A549 (cell line): ENCODE data around the gene PKD2L1. TPM values are rescaled to one million over a fixed set of nuclear protein-coding genes. Genes with fewer than 3 reads are reported as not detected.

Experiments used
- ATAC-seq, 2 experiments: fragments of 200-7000 bp in 1 of 2; fragments of >200 bp in 1 of 2; cut with Nextera tagmentation in 1 of 2; cut with Tn5 transposase in 1 of 2; 3 replicates each; pipeline versions ENCODE4 v1.8.0 to v1.9.1; 2018 to 2020; ENCODE audit warnings: mild to moderate bottlenecking in 1 of 2, moderate library complexity in 1 of 2
- CTCF ChIA-PET: fragments of 300-600 bp; sonication (Branson Sonifier 250); formaldehyde crosslinking; extraction: SDS; loops from one replicate; lab custom pipeline; 2021; ENCODE audit warnings: antibody characterized with exemption, inconsistent platforms; lab: Yijun Ruan, JAX
- POLR2A ChIA-PET: fragments of 350-600 bp; formaldehyde crosslinking; extraction: SDS; loops from one replicate; lab custom pipeline; 2021; ENCODE audit warnings: antibody characterized with exemption, inconsistent platforms; lab: Yijun Ruan, JAX
- DNase-seq, 2 experiments: peaks; one replicate each; pipeline versions ENCODE4 v3.0.0 to v3.0.0-alpha.2; 2011 to 2016; ENCODE audit warnings: low read depth in 1 of 2, low spot score in 1 of 2
- FAIRE-seq: peaks from 2 replicates; lab custom pipeline; 2011; peaks lifted over from hg19 to GRCh38; lab: Jason Lieb, UNC
- H3K27ac ChIP-seq, 2 experiments: fragments of >200 bp; sonication (Bioruptor Twin); formaldehyde crosslinking; 3 replicates each; pipeline ENCODE4 v1.5.1; 2016 to 2017
- H3K4me1 ChIP-seq: fragments of >200 bp; sonication (Bioruptor Twin); formaldehyde crosslinking; 3 replicates; pipeline ENCODE4 v1.6.1; 2016
- H3K4me2 ChIP-seq: fragments of >200 bp; sonication (Bioruptor Twin); formaldehyde crosslinking; 3 replicates; pipeline ENCODE4 v1.6.1; 2016
- H3K4me3 ChIP-seq: fragments of >200 bp; sonication (Bioruptor Twin); formaldehyde crosslinking; 3 replicates; pipeline ENCODE4 v1.5.1; 2016
- H3K9me3 ChIP-seq: fragments of >200 bp; sonication (Bioruptor Twin); formaldehyde crosslinking; 3 replicates; pipeline ENCODE4 v1.6.1; 2016
- CEBPB ChIP-seq, 2 experiments: fragments of >200 bp in 1 of 2; sonication (Bioruptor Twin) in 1 of 2; formaldehyde crosslinking in 1 of 2; IDR thresholded peaks; 2 replicates each; pipeline ENCODE4 v1.6.1; 2012 to 2016
- CHD2 ChIP-seq: fragments of 150-350 bp; IDR thresholded peaks from 2 replicates; pipeline ENCODE4 v1.6.1; 2014; ENCODE audit warnings: low read length; ENCODE audit not compliant: partially characterized antibody
- EHF ChIP-seq: fragments of 250-450 bp; sonication (Bioruptor Pico); IDR thresholded peaks from 2 replicates; pipeline ENCODE4 v1.5.0; 2020; ENCODE audit warnings: mild to moderate bottlenecking
- EHMT2 ChIP-seq: fragments of 200-600 bp; sonication (generic); IDR thresholded peaks from 2 replicates; pipeline ENCODE4 v1.6.1; 2016; ENCODE audit warnings: antibody characterized with exemption, low read depth, mild to moderate bottlenecking, moderate library complexity
- ELK1 ChIP-seq: fragments of 150-350 bp; IDR thresholded peaks from 2 replicates; pipeline ENCODE4 v1.6.1; 2014; ENCODE audit warnings: low read depth, mild to moderate bottlenecking, low read length
- FOSB ChIP-seq: fragments of 250-450 bp; sonication (Bioruptor Pico); IDR thresholded peaks from 2 replicates; pipeline ENCODE4 v1.5.0; 2020; ENCODE audit warnings: mild to moderate bottlenecking, moderate library complexity
- FOSL2 ChIP-seq, 2 experiments: fragments of 450-650 bp in 1 of 2; fragments of >200 bp in 1 of 2; sonication (Bioruptor Twin) in 1 of 2; formaldehyde crosslinking; IDR thresholded peaks; 2 replicates each; pipeline versions ENCODE4 v1.5.0 to v1.6.1; 2016 to 2020; ENCODE audit warnings: mild to moderate bottlenecking in 1 of 2, moderate library complexity in 1 of 2
- FOXS1 ChIP-seq: fragments of 250-450 bp; sonication (Bioruptor Pico); IDR thresholded peaks from 2 replicates; pipeline ENCODE4 v1.5.0; 2020; ENCODE audit warnings: mild to moderate bottlenecking, moderate library complexity
- HOXB13 ChIP-seq: fragments of 250-450 bp; sonication (Bioruptor Pico); IDR thresholded peaks from 2 replicates; pipeline ENCODE4 v1.5.0; 2020; ENCODE audit warnings: low read depth, mild to moderate bottlenecking, moderate library complexity
- HOXB5 ChIP-seq: fragments of 250-450 bp; sonication (Bioruptor Pico); IDR thresholded peaks from 2 replicates; pipeline ENCODE4 v1.5.0; 2020; ENCODE audit warnings: mild to moderate bottlenecking, moderate library complexity
- KDM5A ChIP-seq: fragments of 200-600 bp; sonication (generic); IDR thresholded peaks from 2 replicates; pipeline ENCODE4 v1.6.1; 2016; ENCODE audit warnings: antibody characterized with exemption, mild to moderate bottlenecking
- MYC ChIP-seq: IDR thresholded peaks from 2 replicates; pipeline ENCODE4 v1.6.1; 2012; ENCODE audit warnings: mild to moderate bottlenecking, inconsistent platforms, low read length, improper control_type of control experiment, borderline replicate concordance
- NR3C1 ChIP-seq: fragments of >200 bp; sonication (Bioruptor Twin); formaldehyde crosslinking; IDR thresholded peaks from 3 replicates; pipeline ENCODE4 v1.6.1; 2017
- POLR2A ChIP-seq: IDR thresholded peaks from 2 replicates; pipeline ENCODE4 v1.6.1; 2012; ENCODE audit warnings: mild to moderate bottlenecking, low read length
- RARB ChIP-seq: fragments of 250-450 bp; sonication (Bioruptor Pico); IDR thresholded peaks from 2 replicates; pipeline ENCODE4 v1.8.0; 2021; ENCODE audit warnings: mild to moderate bottlenecking, moderate library complexity
- RCOR1 ChIP-seq: fragments of 150-350 bp; IDR thresholded peaks from 2 replicates; pipeline ENCODE4 v1.6.1; 2014; ENCODE audit warnings: antibody characterized with exemption, low read length, low read depth
- RFX5 ChIP-seq: fragments of 450-650 bp; IDR thresholded peaks from 2 replicates; pipeline ENCODE4 v1.7.1; 2014; ENCODE audit warnings: antibody characterized with exemption, mild to moderate bottlenecking, moderate library complexity
- RNF2 ChIP-seq: fragments of 200-600 bp; sonication (generic); IDR thresholded peaks from 2 replicates; pipeline ENCODE4 v1.6.1; 2016; ENCODE audit warnings: low read depth, mild to moderate bottlenecking, antibody characterized with exemption, moderate library complexity, borderline replicate concordance
- SMC3 ChIP-seq: fragments of >200 bp; sonication (Bioruptor Twin); formaldehyde crosslinking; IDR thresholded peaks from 3 replicates; pipeline ENCODE4 v1.6.1; 2018; ENCODE audit warnings: inconsistent platforms
- SREBF2 ChIP-seq: fragments of 450-650 bp; IDR thresholded peaks from 2 replicates; pipeline ENCODE4 v1.6.1; 2014; ENCODE audit warnings: mild to moderate bottlenecking, moderate library complexity
- TP53 ChIP-seq: fragments of 250-450 bp; sonication (Bioruptor Pico); IDR thresholded peaks from 2 replicates; pipeline ENCODE4 v1.5.0; 2021; ENCODE audit warnings: mild to moderate bottlenecking, moderate library complexity
- ZC3H11A ChIP-seq: fragments of 450-650 bp; IDR thresholded peaks from 2 replicates; pipeline ENCODE4 v1.6.1; 2014; ENCODE audit warnings: antibody characterized with exemption, mild to moderate bottlenecking
- WGBS: methylation state at CpG from one replicate; pipeline ENCODE4 v1.1.6; 2017; ENCODE audit errors: missing lambda C conversion rate; 5-methylcytosine and 5-hydroxymethylcytosine counted together
- polyA plus RNA-seq, 4 experiments: library from polyadenylated mRNA; depleted of rRNA in 3 of 4; stranded (reverse); fragments of >200 nt; fragmentation: RNase III in 1 of 4; extraction: RNeasy Plus Mini Kit Qiagen cat#74134 plus additional on column Dnase treatment in 1 of 4; gene quantifications; 2 replicates in 3 of 4; 3 replicates in 1 of 4; pipeline ENCODE4 v1.2.3, GENCODE V29; 2011 to 2017
- TF ChIP-seq, protein P1 (sequence below): fragments of >200 bp; sonication (Bioruptor Twin); formaldehyde crosslinking; IDR thresholded peaks from 3 replicates; pipeline ENCODE4 v1.5.1; 2016

Gene PKD2L1
- polyA plus RNA-seq, 2 of the 4 experiments (the other 2 are of a cell fraction), result 0.06 to 0.10 TPM

GRCh38 chr10:100248820-100249219 is 81.2 kb downstream of the PKD2L1 start:
- ATAC-seq, result no peak
- WGBS, result 90% methylated on average over 7 of the region's 7 CpGs
- FAIRE-seq, result no peak

GRCh38 chr10:100245484-100246220 is 84.4 kb downstream of the PKD2L1 start:
- no peak overlapping the region for H3K27ac ChIP-seq
- TF ChIP-seq CEBPB (IDR thresholded peaks at IDR 0.05) (no peak), RCOR1 (no peak), RARB (CRISPR knock-in tag) (no peak), POLR2A (no peak), TP53 (CRISPR knock-in tag) (no peak), HOXB13 (no peak), SREBF2 (no peak), HOXB5 (CRISPR knock-in tag) (no peak), SMC3 (no peak), FOSL2 (IDR thresholded peaks at IDR 0.05) (no peak), FOSL2 (CRISPR knock-in tag; IDR thresholded peaks at IDR 0.05) (no peak), FOSB (CRISPR knock-in tag) (no peak), EHF (CRISPR knock-in tag) (no peak), KDM5A (no peak), ZC3H11A (no peak), FOXS1 (no peak), CHD2 (no peak), ELK1 (no peak), NR3C1 (no peak), EHMT2 (no peak), MYC (no peak)
- ChIA-PET CTCF (interaction anchor here (1.1 to 1.6 kb wide), 2 partner anchors 12 to 400 kb away, joined by 3 read pairs; no protein-coding TSS in a partner anchor), POLR2A (no interaction called here)
- no peaks in the 10 kb centered on the region for H3K9me3 ChIP-seq
- DNase-seq (no peak), FAIRE-seq (no peak), ATAC-seq (no peak)
- no peaks in the 10 kb centered on the region for H3K4me1 ChIP-seq
- no peak overlapping the region for H3K4me3 ChIP-seq
- H3K4me2 ChIP-seq, result no peak overlapping the region
- WGBS, result 79% methylated on average over 5 of the region's 5 CpGs

More at GRCh38 chr10:100248820-100249219, 81.2 kb downstream of the PKD2L1 start:
- POLR2A ChIA-PET, result no interaction called here
- Histone ChIP-seq H3K4me1 (no peaks in the 10 kb centered on the region), H3K27ac (no peak overlapping the region), H3K9me3 (no peaks in the 10 kb centered on the region), H3K4me2 (no peak overlapping the region), H3K4me3 (no peak overlapping the region)
- DNase-seq, result no peak
- TF ChIP-seq FOSL2 (IDR thresholded peaks at IDR 0.05), result no peak
- TF ChIP-seq FOSL2 (CRISPR knock-in tag; IDR thresholded peaks at IDR 0.05), result no peak
- TF ChIP-seq RFX5, result no peak
- TF ChIP-seq SMC3, result no peak
- CTCF ChIA-PET, result interaction anchor here (1.1 to 1.3 kb wide), 2 partner anchors 9 to 203 kb away, joined by 3 to 4 read pairs; no protein-coding TSS in a partner anchor

- ATAC-seq, result no peak
- no peak for TF ChIP-seq RNF2
- TF ChIP-seq SREBF2, result no peak
- TF ChIP-seq, protein P1, sequence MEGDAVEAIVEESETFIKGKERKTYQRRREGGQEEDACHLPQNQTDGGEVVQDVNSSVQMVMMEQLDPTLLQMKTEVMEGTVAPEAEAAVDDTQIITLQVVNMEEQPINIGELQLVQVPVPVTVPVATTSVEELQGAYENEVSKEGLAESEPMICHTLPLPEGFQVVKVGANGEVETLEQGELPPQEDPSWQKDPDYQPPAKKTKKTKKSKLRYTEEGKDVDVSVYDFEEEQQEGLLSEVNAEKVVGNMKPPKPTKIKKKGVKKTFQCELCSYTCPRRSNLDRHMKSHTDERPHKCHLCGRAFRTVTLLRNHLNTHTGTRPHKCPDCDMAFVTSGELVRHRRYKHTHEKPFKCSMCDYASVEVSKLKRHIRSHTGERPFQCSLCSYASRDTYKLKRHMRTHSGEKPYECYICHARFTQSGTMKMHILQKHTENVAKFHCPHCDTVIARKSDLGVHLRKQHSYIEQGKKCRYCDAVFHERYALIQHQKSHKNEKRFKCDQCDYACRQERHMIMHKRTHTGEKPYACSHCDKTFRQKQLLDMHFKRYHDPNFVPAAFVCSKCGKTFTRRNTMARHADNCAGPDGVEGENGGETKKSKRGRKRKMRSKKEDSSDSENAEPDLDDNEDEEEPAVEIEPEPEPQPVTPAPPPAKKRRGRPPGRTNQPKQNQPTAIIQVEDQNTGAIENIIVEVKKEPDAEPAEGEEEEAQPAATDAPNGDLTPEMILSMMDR, result no peak
- Histone ChIP-seq H3K27ac (no peak overlapping the region), H3K4me3 (no peak overlapping the region), H3K4me2 (no peak overlapping the region), H3K9me3 (no peaks in the 10 kb centered on the region), H3K4me1 (no peaks in the 10 kb centered on the region)
- 89% methylated on average over 3 of the region's 3 CpGs for WGBS
- CTCF ChIA-PET, result interaction anchor here (1.0 to 1.4 kb wide), 4 partner anchors 9 to 394 kb away, joined by 3 to 5 read pairs (median 4); no protein-coding TSS in a partner anchor
- FAIRE-seq, result no peak
- DNase-seq, result no peak
- POLR2A ChIA-PET, result no interaction called here
Measured at GRCh38 chr10:100239851-100240250, 90.2 kb downstream of the PKD2L1 start.
